Stimulated activated CD8-positive, alpha-beta memory T cell treated with anti-CD3 and anti-CD28 coated beads, Interleukin-4, amount 100 ng/mL, for 48 hours (primary cell): ENCODE measurements around the gene TMEM129.

ENCODE experiments used
- DNase-seq: peaks from one replicate; pipeline ENCODE4 v3.0.0-alpha.2; 2020

Gene TMEM129

DNA sequence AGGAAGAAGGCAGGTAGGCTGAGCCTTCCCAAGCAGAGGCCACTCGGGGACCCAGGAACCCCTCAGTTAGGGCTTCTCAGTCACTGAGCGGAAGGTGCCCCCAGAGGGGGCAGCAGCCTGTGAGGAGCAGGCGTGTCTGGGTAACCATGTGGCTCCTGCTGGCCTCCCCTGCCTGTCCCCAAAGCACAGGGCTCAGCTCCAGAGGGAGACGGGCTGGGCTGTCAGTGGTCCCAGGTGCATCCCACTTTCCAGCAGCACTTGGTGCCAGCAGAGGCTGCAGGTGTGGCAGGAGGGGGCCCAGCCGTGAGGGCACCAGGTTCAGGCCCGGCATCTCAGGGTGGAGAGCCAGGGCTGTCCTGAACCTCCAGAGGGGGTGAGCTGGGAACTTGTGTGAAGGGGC, 22.9 kb upstream of the TMEM129 start:
- DNase-seq, result no peak

DNA sequence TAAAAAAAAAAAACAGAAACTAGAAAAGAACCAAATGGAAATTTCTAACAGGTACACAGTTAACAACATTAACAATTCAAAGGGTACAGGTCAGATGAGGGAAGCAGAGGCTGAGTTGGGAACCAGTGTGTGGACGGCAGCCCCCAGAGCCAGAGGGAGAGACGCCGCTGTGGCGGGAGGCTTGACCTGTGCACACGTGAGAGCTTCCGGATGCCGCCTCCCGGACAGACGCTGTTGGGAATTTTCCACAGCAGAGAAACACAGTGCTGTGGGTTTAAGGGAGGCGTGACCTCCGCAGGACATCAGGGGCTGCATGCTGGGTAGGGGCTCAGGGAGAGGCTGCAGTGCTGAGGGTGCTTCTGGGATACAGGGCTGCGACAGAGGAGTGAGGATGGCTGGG, 22.4 kb upstream of the TMEM129 start:
- DNase-seq, result no peak

DNA sequence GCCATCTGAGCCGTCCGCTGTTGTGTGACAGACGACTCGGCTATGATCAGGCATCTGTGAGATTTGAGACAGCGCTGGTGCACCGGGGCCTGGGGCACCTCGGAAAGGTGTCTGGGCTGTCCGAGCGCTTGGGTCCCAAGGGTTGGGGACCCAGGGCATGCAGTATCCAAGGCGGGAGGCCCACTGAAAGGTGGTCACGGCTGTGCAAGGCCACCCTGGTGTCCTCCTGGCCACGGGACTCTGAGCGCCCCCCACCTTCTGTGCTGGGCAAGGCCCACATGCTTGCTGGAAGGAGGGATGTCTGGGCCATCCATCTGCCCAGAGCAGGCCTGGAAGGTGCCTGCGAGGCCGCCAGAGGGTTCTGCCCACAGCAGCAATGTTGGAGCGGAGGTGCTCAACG, 20.1 kb upstream of the TMEM129 start:
- no peak for DNase-seq

DNA sequence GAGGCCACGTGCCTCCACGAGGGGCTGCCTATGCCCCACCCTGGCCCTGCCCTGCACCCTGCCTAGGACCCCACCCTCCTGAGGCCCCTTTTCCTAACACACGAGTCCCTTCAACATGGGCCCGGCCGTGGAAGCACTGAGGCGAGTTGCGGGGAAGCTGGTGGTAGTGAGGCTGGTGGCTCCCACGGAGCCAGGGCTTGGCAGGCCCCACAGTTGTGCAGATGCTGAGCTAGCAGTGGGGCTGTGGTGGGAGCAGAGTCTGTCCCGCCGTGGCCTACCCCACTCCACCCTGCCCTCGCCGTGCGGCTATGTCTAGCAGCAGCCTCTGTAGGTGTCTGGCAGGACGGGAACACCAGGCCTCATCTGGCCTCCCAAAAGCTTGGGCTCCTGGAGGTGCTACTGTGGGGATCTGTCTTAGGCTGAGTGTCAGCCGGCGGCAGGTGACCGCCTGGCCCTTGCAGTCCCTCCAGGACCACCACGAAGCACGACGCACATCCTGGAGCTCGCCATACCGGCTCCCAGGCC, 19.0 kb upstream of the TMEM129 start:
- no peak for DNase-seq

DNA sequence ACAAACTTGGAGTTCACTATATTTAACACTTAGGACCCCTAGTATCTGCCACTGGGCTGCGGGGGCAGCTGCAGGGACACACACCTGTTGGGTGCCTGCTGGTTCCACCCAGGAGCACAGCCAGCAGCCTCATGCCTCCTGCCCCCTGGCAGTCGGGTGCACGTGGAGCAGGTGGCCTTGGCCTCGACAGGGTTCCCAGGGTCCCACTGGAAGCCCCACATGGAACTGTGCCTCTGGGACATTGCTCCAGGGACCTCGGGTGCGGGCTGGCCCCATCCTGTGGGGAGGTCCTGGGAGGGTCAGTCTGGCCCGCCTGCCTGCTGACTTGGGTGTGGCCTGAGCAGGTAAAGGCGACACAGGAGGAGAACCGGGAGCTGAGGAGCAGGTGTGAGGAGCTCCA, 18.2 kb upstream of the TMEM129 start:
- DNase-seq, result no peak

DNA sequence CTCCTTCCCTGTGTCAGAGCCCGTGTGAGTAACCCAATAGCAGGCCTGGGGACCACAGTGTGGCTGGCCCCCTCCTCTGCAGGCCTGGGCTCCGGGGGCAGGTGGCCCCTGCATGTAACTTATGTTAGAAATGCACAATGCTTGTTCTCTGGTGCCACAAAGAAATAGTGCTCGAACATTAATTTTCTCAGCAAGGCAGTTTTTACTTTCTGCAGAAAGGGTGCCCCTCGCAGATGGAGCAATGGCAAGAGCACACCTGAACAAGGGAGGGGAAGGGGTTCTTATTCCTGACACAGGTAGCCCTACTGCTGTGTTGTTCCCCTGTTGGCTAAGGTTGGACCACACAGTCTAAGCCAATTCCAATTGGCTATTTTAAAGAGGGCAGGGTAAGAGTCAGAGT, 17.3 kb upstream of the TMEM129 start:
- DNase-seq, result no peak

DNA sequence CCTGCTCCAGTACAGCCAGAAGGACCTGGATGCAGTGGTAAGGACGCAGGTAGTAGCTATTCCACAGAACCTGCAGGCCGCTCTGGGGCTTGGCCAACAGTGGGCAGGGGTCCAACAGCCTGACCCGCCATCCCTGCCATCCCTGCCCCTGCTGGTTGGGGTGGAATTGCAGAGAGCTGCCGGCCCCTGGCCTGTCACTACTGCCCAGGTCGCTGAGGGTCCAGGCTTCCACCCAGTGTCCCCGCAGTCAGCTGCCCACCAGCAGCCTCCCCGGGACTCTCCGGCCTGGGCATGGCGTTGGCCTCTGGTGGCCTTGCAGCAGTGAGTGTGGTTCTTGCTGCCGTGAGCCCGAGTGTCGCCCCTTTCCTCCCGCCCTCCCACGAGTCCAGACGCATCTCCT, 16.5 kb upstream of the TMEM129 start:
- DNase-seq, result no peak

DNA sequence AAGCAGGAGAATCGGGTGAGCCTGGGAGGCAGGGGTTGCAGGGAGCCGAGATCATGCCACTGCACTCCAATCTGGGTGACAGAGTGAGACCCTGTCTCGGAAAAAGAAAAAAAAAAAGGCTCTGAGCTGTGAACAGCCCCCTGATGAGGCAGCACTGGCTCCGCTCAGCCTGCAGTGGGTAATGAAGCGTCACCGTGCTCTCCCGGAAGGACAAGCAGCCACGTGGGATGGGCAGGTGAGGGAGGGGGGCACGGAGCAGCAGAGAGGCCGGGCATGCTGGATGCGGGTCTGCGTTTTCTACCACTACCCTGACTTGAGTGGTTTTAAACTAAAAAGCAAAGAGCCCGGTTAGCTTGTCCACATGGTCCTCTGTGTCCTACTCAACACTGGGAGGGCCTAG, 15.7 kb upstream of the TMEM129 start:
- DNase-seq, result no peak

DNA sequence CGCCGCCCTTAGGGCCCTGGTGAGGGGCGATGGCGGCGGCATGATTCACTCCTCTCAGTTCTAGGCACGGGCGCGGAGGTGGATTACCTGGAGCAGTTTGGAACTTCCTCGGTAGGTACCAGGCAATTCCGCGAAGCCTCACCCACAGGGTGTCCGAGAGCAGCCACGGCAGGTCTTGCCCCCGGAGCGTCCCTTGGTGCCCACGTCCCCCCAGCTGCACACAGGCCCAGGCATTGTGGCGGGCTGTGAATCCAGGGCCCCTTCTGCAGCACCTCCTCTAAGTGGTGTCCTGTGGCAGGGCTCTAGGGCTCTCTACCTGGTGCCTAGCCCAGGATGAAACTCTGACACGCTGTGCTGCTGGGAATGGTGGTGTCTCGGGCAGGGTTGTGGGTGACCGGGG, 14.1 kb upstream of the TMEM129 start:
- DNase-seq, result no peak

DNA sequence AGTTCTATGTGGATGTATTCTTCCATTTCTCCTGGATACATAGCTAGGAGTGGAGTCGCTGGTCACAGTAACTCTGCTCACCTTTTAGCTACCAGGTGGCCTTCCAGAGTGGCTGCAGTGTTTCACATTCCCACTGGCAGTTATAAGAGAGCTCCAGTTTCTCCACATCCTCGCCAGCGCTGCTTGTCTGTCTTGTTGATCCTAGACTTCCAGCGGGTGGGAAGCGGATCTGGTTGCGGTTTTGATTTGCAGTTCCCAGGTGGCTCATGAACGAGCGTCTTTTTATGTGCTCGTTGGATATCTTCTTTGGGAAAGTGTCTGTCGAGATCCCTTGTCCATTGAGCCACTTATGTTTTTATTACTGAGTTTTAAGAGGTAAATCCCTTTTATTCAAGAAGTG, 11.8 kb upstream of the TMEM129 start:
- DNase-seq, result no peak

DNA sequence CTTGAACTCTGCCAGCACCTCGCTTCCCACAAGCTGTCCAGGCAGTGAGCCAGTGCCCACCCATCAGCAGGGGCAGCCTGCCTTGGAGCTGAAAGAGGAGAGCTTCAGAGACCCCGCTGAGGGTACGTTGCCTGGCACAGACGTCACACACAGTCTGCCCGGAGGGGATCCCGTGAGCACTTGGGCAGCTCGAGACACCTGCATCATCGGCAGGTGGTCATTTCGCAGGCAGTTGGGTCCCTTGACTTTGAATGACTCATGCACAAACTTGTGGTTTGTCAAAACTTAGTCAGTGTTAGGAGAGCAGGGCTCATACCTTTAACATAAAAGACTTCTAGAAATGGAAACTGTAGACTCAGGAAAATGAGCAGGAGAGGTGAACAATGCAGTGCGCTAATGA, 10.1 kb upstream of the TMEM129 start:
- DNase-seq, result no peak

DNA sequence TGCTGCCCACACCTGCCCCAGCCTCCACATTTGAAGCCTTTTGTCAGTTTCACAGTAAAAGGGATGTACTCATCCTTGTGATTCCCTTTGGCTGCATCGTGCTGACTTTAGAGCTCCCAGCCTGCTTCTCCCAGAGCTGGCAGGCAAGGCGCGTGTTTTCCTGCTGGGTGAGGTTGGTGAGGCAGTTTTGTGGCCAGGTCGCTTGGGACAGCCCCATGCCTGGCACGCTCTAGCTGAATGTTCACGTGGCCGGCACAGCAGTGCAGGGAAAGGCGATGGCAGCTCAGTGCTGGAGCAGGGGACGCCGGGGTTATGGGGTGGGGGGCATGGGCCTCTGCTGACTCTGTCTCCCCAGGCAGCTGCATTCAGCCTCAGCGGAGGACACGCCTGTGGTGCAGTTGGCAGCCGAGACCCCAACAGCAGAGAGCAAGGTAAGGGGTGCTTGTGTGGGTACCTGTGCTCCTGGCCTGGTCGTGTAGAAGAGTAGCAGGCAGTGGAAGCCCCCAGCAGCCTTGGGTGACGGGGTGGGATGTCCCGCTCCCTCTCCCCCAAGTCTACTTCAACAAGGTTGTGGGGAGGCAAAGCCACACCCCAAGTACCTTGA, 9.5 kb upstream of the TMEM129 start:
- no peak for DNase-seq

DNA sequence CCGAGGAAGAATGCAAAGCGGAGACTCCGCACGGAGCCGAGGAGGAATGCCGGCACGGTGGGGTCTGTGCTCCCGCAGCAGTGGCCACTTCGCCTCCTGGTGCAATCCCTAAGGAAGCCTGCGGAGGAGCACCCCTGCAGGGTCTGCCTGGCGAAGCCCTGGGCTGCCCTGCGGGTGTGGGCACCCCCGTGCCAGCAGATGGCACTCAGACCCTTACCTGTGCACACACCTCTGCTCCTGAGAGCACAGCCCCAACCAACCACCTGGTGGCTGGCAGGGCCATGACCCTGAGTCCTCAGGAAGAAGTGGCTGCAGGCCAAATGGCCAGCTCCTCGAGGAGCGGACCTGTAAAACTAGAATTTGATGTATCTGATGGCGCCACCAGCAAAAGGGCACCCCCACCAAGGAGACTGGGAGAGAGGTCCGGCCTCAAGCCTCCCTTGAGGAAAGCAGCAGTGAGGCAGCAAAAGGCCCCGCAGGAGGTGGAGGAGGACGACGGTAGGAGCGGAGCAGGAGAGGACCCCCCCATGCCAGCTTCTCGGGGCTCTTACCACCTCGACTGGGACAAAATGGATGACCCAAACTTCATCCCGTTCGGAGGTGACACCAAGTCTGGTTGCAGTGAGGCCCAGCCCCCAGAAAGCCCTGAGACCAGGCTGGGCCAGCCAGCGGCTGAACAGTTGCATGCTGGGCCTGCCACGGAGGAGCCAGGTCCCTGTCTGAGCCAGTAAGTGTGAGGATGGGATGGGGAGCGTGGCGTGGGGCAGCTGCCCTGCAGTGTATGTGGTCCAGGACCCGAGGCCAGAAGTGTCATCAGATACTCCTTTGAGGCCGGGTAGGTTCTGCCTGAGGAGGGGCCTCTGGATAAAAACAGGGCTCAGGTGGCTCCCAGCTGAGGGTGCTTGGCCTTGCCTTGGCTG, 7.2 kb upstream of the TMEM129 start:
- no peak for DNase-seq

DNA sequence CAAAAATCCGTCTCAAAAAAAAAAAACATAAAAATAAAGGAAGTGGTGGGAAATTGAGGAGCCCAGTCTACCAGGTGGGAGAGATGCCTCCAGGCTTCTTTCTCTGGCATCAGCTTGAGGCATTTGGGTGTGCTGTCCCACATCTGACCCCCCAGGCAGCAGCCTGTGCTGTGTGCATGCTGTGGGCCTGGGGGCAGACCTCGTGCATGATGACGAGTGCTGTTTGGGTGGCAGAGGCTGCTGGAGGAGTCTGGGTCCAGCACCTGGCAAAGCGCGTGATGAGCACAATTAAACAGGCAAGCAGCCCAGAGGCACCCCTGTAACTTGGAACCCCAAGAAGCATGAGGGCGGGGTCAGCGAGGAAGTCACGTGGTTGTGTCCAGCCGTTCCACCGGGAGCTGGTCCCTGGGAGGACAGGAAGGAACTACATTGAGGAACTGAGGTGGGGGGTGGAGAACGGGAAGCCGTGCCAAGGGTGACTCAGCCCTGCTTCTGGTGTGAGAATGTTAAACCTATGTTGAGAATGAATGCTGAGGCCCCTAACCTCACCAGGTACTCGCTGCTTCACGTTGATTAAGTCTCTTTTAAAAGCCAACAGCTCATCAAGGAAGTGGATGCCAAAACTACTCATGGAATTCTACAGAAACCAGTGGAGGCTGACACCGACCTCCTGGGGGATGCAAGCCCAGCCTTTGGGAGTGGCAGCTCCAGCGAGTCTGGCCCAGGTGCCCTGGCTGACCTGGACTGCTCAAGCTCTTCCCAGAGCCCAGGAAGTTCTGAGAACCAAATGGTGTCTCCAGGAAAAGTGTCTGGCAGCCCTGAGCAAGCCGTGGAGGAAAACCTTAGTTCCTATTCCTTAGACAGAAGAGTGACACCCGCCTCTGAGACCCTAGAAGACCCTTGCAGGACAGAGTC, 6.3 kb upstream of the TMEM129 start:
- no peak for DNase-seq

DNA sequence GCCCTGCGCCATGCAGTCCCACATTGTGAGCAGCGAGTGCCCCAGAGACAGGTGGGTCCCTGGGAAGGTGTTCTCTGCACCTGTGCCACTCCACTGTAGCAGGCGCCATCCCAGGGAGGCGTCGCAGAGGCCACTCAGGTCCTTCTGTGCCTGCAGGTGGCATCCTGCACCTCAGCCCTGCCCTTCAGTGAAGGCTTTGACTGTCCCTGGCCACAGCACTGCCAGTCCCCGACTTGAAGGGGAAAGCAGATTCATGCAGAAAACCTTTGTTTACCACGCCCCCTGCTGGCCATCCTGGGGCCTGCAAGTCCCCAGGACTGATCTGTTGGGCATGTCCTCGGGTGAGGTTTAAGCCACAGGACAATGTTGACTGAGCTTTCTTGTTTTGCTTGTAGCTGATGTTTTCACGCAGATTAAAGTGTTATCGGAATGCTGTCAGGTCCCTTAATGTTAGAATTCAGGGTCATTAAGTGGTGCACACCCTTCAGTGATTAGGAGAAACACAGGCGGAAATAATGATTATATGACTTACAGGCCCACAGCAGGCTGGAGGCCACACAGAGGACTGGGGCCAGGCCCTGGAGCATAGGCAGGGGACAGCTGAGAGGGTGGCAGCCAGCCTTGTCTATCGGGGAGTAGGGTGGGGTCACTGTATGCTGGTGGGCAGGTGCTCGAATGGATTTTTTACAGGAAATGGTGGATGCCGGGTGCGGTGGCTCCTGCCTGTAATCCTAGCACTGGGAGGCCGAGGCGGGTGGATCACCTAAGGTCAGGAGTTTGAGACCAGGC, 5.2 kb upstream of the TMEM129 start:
- DNase-seq, result peak; percentile 96

DNA sequence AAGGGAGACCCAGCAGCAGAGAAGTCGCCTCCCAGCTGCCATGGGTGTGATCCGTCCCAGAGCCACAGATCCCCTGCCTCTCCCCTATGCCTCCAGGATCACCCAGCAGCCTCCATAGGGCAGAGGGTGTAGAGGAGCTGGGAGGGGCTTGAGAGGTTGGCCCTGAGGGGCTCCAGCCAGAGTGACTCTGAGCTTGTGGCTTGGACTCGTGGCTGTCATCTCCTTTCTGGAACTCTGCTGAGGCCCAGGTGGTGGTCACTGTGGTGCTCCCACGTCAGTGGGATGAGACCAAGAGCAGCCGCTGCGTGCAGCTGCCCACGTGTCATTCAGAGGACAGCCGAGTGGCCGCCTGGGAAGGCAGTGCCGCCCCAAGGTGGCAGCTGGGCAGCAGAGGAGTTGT, 4.4 kb upstream of the TMEM129 start:
- no peak for DNase-seq

DNA sequence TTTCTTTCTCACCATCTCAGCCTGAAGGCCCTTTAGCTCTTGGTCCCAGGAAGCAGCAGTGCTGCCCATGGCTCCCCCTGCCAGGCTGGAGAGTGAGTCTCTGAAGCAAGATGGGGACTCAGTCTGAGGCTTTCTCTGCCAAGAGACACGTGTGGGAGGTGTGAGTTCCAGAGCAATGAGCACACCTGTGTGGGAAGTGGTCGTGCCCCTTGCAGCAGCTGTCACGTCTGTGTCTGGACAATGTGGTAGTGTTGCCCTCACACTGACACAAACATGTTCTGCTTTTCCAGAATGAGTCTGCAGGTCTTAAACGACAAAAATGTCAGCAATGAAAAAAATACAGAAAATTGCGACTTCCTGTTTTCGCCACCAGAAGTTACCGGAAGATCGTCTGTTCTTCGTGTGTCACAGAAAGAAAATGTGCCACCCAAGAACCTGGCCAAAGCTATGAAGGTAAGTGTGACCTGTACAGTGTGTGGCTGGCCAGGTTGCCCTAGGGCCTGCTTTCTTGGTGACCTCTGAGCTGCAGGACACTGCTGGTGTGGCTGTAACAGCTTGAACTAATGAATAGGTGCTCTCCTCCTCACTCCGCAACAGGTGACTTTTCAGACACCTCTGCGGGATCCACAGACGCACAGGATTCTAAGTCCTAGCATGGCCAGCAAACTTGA, 2.1 kb upstream of the TMEM129 start:
- DNase-seq, result peak; percentile 68

DNA sequence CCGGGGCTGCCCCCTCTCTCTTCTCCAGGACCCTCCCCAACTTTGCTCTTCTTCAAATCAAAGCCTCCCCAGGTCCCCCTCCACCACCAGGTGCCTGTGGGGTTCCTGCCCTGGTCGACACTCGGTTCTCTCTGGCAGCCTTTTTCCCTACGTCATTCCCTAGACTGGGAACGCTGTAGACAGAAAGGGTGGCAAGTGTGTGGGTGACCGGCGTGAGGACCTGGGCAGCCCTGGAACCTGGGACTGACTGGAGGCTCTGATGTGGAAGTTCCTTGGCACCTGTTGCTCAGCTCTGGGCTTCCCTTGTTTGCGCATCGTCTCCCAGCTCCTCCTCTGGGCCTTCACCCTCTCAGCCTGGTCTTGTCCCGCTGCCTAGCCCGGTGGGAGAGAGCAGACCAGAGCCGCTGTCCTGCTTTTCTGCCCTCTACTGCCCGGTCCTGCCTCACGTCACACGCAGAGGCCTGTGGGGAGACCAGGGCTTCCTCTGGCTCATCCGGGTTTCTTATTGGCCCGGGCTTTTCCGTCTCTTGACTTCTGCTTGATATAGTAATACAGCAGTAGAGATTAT, 1.5 kb upstream of the TMEM129 start:
- no peak for DNase-seq

DNA sequence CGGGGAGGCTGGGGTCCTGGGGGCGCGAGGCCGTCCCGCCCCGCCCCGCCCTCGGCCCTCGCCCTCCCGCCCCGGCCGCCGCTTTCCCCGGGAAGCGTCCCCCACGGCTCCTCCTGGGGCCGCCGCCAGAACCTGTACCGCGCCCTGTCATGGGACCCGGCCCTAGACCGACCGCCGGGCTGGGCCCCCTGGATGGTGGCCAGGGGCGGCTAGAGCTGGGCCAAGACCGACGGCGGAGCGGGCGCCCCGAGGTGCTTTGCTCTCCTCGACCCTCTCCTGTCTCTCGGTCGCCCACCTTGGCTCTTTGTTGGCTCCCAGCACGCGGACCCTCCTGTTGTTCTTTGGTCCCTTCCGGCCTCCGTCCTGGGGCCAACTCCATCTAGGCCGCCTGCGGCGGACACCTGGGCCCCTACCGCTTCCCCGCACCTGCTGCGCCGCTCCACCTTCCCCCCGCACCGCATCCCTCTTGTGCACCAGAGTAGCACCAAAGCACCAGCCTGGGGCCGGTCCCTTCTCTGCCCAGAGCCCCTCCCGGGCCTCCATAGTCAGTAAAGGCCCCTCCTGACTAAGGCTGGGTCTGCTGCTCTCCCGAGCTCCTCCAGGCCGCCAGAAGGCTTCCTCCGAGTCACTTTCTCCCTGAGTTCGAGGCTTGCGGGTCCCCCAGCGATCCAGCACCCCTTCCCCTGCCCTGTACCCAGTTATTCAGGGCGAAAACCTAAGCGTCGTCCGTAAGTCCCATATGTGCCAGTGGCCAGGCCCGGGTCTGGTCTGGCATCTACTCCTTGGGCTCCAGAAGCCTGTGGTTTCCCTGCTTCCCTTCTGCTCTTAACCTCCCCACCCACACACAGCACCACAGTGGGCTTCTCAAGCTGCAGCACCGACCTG, 785 bp upstream of the TMEM129 start:
- peak; percentile 62 for DNase-seq
